Panc1 (cell line): ENCODE data around the gene USP17L29. TPM values are rescaled to one million over a fixed set of nuclear protein-coding genes. Genes with fewer than 3 reads are reported as not detected.
"Not testable (repeated sequence)": the region's sequence is repeated elsewhere in the genome, so short reads cannot be mapped to it uniquely, and the experiment has no call there.

Source experiments
- ATAC-seq: fragments of 200-7000 bp; cut with Tn5 transposase; 2 replicates; pipeline ENCODE4 v1.9.1; 2020; ENCODE audit warnings: mild to moderate bottlenecking, moderate library complexity
- BruUV-seq: library from RNA; stranded (reverse); fragments of 400-500 nt; replicated peaks from 2 replicates; lab custom pipeline; 2021; lab: Mats Ljungman, UMichigan
- CTCF ChIA-PET: fragments of 300-600 bp; sonication (Branson Sonifier 250); formaldehyde crosslinking; loops from one replicate; lab custom pipeline; 2022; ENCODE audit warnings: antibody characterized with exemption; lab: Charles Lee
- POLR2A ChIA-PET: fragments of 300-600 bp; sonication (Branson Sonifier 250); formaldehyde crosslinking; loops from one replicate; lab custom pipeline; 2022; ENCODE audit warnings: antibody characterized with exemption; lab: Charles Lee
- DNase-seq: peaks from one replicate; pipeline ENCODE4 v3.0.0-alpha.2; 2010; ENCODE audit warnings: low read depth, low spot score
- H3K27ac ChIP-seq: 2 replicates; pipeline ENCODE4 v1.5.1; 2011; ENCODE audit warnings: mild to moderate bottlenecking, low read length, inconsistent platforms
- H3K27me3 ChIP-seq: fragments of 200-500 bp; sonication (Bioruptor generic); 2 replicates; pipeline ENCODE4 v1.6.0; 2014; ENCODE audit warnings: low read length, inconsistent platforms; ENCODE audit not compliant: control insufficient read depth, insufficient read depth
- H3K36me3 ChIP-seq: fragments of 200-500 bp; sonication (Bioruptor generic); 2 replicates; pipeline ENCODE4 v1.5.1; 2014; ENCODE audit warnings: inconsistent platforms, mild to moderate bottlenecking, low read length, moderate library complexity; ENCODE audit not compliant: control insufficient read depth, insufficient read depth
- H3K4me1 ChIP-seq: 2 replicates; pipeline ENCODE4 v1.5.1; 2011; ENCODE audit warnings: inconsistent platforms, mild to moderate bottlenecking, low read length, moderate library complexity; ENCODE audit not compliant: control insufficient read depth, insufficient read depth
- H3K4me3 ChIP-seq, 2 experiments: 2 replicates each; pipeline ENCODE4 v1.5.1; 2011 to 2012; ENCODE audit warnings: low read depth in 2 of 2, low read length in 2 of 2, mild to moderate bottlenecking in 2 of 2, inconsistent platforms in 1 of 2, moderate library complexity in 1 of 2
- H3K9me3 ChIP-seq: fragments of 200-500 bp; sonication (Bioruptor generic); 2 replicates; pipeline ENCODE4 v1.5.1; 2014; ENCODE audit warnings: low read depth, mild to moderate bottlenecking, inconsistent platforms, low read length, moderate library complexity; ENCODE audit not compliant: control insufficient read depth, insufficient read depth
- in situ Hi-C: cut with HindIII; loops from 2 replicates; pipeline ENCODE4 v1.10.0; 2016; ENCODE audit warnings: low sequenced_read_pairs, low pct_unique_long_range_greater_than_20kb
- intact Hi-C: fragments of 100-400 bp; cut with micrococcal nuclease; formaldehyde crosslinking; loops from one replicate; pipeline ENCODE4 v1.10.0; 2022; ENCODE audit not compliant: unreplicated experiment
- total RNA-seq: library from RNA; stranded (reverse); gene quantifications from one replicate; pipeline ENCODE4 v1.2.1, GENCODE V29; 2021; ENCODE audit not compliant: unreplicated experiment
- TF ChIP-seq, protein P1 (sequence below): fragments of 450-650 bp; IDR thresholded peaks from 2 replicates; pipeline ENCODE4 v1.5.1; 2017; ENCODE audit warnings: mild to moderate bottlenecking

The USP17L29 gene
- total RNA-seq, 1 experiment from 2014 or later = not detected

DNA sequence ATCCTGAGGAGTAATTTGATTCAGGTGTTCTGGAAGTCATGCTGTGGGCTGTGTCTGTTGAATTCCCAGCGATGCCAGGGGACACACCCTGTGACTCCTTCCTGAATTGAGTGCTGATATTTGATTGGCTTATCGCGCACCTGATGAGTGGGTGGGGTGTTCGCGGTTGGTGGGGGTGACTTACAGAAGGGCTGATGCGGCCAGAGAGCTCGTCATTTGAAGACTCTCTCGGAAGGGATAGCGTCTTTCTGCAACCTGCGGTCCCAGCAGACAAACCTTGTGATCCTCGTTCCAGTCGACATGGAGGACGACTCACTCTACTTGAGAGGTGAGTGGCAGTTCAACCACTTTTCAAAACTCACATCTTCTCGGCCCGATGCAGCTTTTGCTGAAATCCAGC, 4.8 kb upstream of the USP17L29 start, which contains the start of gene USP17L28:
TSS of gene USP17L28 (plus strand) at position 301 of the 400 bp plus-strand sequence. CDS start at position 301, 0 bp downstream.
- ATAC-seq, in situ Hi-C loops, H3K4me3 ChIP-seq, H3K4me1 ChIP-seq, H3K27me3 ChIP-seq, POLR2A ChIA-PET, DNase-seq, intact Hi-C loops, BruUV-seq, H3K27ac ChIP-seq, H3K9me3 ChIP-seq, CTCF ChIA-PET, H3K36me3 ChIP-seq: not testable (repeated sequence)

DNA sequence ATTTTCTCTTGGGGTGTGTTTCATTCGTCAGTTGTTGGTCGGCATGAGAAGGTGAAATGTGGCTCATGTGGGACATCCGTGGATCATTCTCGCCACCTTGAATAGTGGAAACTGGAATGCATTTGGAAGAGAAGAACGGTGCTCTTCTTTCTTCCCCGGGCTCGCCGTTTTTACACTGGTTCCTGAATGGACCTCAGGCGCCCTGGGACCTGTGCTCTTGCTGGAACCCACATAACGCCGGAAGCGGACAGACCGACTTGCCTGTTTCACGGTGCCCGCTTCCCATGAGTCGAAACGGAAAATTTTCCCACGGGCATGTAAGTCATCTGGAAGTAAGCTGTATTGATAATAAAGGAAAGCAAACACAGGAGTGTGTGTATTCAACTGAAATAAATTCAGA, 2.6 kb upstream of the USP17L29 start:
- H3K4me1 ChIP-seq, CTCF ChIA-PET, POLR2A ChIA-PET, H3K9me3 ChIP-seq, DNase-seq, H3K36me3 ChIP-seq, in situ Hi-C loops, ATAC-seq, BruUV-seq, H3K4me3 ChIP-seq, intact Hi-C loops, H3K27me3 ChIP-seq, H3K27ac ChIP-seq: not testable (repeated sequence)

DNA sequence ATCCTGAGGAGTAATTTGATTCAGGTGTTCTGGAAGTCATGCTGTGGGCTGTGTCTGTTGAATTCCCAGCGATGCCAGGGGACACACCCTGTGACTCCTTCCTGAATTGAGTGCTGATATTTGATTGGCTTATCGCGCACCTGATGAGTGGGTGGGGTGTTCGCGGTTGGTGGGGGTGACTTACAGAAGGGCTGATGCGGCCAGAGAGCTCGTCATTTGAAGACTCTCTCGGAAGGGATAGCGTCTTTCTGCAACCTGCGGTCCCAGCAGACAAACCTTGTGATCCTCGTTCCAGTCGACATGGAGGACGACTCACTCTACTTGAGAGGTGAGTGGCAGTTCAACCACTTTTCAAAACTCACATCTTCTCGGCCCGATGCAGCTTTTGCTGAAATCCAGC, 9.4 kb downstream of the USP17L29 start, which contains the start of gene USP17L30:
TSS of gene USP17L30 (plus strand) at position 301 of the 400 bp plus-strand sequence. CDS start at position 301, 0 bp downstream.
- CTCF ChIA-PET, H3K27ac ChIP-seq, in situ Hi-C loops, DNase-seq, H3K4me1 ChIP-seq, H3K36me3 ChIP-seq, BruUV-seq, H3K27me3 ChIP-seq, H3K4me3 ChIP-seq, H3K9me3 ChIP-seq, POLR2A ChIA-PET, ATAC-seq, intact Hi-C loops: not testable (repeated sequence)

DNA sequence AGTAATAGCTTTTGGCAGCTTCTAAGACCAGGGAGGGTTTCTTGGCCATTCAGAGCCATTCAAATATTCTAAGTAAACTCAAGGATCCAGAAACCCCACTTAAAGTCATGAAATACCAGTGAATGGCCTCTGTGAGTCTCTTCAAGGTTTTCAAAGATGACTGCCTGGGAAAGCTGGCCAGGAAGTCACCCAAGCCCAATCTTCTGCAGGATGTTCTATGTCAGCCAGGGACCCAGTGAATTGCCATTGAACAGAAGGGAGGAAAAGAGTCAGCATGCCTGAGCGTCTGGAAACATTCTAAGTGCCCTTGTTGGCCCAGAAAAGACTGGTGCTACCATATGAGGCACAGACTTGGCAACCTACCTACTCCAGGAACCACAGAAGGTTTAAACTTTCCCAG, 26.4 kb downstream of the USP17L29 start:
- ATAC-seq, intact Hi-C loops, H3K27me3 ChIP-seq, POLR2A ChIA-PET, H3K4me1 ChIP-seq, CTCF ChIA-PET, DNase-seq, H3K36me3 ChIP-seq, BruUV-seq, in situ Hi-C loops, H3K9me3 ChIP-seq, H3K4me3 ChIP-seq, H3K27ac ChIP-seq: not testable (repeated sequence)

DNA sequence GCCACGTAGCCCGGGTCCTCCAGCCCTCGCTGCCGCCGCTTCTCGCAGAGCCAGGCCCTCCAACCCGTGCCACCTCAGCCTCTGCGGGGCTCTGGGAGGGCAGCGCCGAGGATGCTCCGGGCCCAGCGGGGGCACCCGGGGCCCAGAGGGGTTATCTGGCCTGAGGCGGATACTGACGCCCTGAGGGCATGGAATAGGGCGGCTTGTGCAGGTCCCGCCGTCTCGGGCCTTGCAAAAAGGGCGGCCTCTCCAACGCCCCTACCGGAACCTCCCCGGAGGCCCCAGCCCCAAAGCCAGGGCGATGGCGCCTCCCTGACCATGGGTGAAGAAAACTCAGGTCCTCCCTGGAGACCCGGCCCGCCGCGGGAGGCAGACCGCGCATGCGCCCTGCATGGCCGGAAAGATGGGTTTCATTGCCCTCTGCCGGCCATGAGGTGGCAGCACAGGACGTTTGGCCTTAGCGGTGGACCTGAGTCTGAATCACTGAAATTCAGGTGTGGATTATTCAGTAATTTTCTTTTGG, 27.6 kb downstream of the USP17L29 start:
- H3K27me3 ChIP-seq, POLR2A ChIA-PET, in situ Hi-C loops, intact Hi-C loops, CTCF ChIA-PET, H3K27ac ChIP-seq, H3K36me3 ChIP-seq, DNase-seq, BruUV-seq, H3K9me3 ChIP-seq, ATAC-seq, H3K4me1 ChIP-seq: not testable (repeated sequence)
- TF ChIP-seq, protein P1, sequence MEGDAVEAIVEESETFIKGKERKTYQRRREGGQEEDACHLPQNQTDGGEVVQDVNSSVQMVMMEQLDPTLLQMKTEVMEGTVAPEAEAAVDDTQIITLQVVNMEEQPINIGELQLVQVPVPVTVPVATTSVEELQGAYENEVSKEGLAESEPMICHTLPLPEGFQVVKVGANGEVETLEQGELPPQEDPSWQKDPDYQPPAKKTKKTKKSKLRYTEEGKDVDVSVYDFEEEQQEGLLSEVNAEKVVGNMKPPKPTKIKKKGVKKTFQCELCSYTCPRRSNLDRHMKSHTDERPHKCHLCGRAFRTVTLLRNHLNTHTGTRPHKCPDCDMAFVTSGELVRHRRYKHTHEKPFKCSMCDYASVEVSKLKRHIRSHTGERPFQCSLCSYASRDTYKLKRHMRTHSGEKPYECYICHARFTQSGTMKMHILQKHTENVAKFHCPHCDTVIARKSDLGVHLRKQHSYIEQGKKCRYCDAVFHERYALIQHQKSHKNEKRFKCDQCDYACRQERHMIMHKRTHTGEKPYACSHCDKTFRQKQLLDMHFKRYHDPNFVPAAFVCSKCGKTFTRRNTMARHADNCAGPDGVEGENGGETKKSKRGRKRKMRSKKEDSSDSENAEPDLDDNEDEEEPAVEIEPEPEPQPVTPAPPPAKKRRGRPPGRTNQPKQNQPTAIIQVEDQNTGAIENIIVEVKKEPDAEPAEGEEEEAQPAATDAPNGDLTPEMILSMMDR = peak; percentile 71
- peak overlapping the region; percentile 33 to 38; a peak in 3 of 4 replicates for H3K4me3 ChIP-seq
